ENCODE results near the gene MS4A10. TPM values are rescaled to one million over a fixed set of nuclear protein-coding genes. Genes with fewer than 3 reads are reported as not detected.

MS4A10 gene
- total RNA-seq, 1 experiment from 2014 or later: not detected

DNA sequence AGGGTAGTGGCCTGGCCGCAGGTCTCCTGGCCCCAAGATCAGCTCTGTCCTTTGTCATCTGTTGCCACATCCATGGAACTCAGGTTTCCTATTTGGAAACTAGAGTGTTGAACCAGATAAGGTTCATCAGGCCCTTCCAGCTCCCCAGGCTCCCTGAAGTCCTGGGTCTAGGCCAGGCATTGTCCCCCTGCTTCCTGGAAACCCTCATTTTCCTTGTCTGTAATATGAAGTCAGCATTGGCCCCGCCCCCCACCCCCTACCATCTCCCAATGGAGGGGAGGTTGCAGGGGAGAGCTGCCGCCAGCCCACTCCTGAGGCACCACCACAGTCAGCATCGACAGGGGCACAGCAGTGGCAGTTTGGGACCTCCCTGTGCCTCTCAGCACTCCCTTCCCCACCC lies 9.0 kb upstream of the MS4A10 start:
- H3K4me3 ChIP-seq (replicated peaks in 1 of 2; ENCODE audit: low read depth in 1 of 2, low read length in 2 of 2): no peak overlapping the region
- RAD21 ChIA-PET (ENCODE audit: low non-redundant PET in 1 of 2, low total read pairs in 2 of 2, uncharacterized antibody in 2 of 2, unreplicated experiment in 2 of 2): no interaction called here
- no peak overlapping the region for H3K4me2 ChIP-seq (ENCODE audit: low read length)
- no peak overlapping the region; the same call in 1 of the 2 replicates for H3K27ac ChIP-seq (ENCODE audit: low read depth, low read length)
- no TSS peak for BruUV-seq (replicated peaks)
- H3K36me3 ChIP-seq (ENCODE audit: control insufficient read depth in 1 of 2, insufficient read depth in 2 of 2, low read length in 2 of 2): no peaks in the 10 kb centered on the region
- CTCF ChIA-PET: interaction anchor here (0.6 to 2.7 kb wide), 7 partner anchors 13 to 560 kb away, joined by 3 to 21 read pairs (median 4); partner anchors contain the start of gene MS4A15
- no peaks in the 10 kb centered on the region for H3K9me3 ChIP-seq (ENCODE audit: control insufficient read depth in 1 of 2, insufficient read depth in 1 of 2, low read depth in 1 of 2, low read length in 2 of 2)
- H3K9ac ChIP-seq (ENCODE audit: low read length): no peak overlapping the region
- H2AFZ ChIP-seq (ENCODE audit: low read depth, low read length, poor library complexity, severe bottlenecking): peak overlapping the region; percentile 5
- intact Hi-C loops (cut with micrococcal nuclease): loop anchor here (10.0 kb wide), 1 partner anchor 609 kb away; no protein-coding TSS in a partner anchor
- POLR2A ChIA-PET: interaction anchor here (0.6 kb wide), 1 partner anchor 614 kb away, joined by 4 read pairs; no protein-coding TSS in a partner anchor
- no peaks in the 10 kb centered on the region for H3K27me3 ChIP-seq (ENCODE audit: insufficient read depth, low read length)
- ATAC-seq: no peak
- H3K79me2 ChIP-seq (ENCODE audit: insufficient read depth, low read length): no peaks in the 10 kb centered on the region
- H3K9me2 ChIP-seq (ENCODE audit: insufficient read depth): no peaks in the 10 kb centered on the region
- DNase-seq (ENCODE audit: low read depth, low spot score): no peak
- no peak for TF ChIP-seq EZH2 (IDR thresholded peaks at IDR 0.05)
- TF ChIP-seq POLR2A (IDR thresholded peaks at IDR 0.05; ENCODE audit: borderline replicate concordance, extremely low read depth, insufficient read depth, insufficient read length): no peak
- no peak for TF ChIP-seq ELF1 (IDR thresholded peaks at IDR 0.05; ENCODE audit: borderline replicate concordance, low read depth)
- TF ChIP-seq EZH2phosphoT487 (IDR thresholded peaks at IDR 0.05; ENCODE audit: borderline replicate concordance): no peak
- TF ChIP-seq, protein P1, sequence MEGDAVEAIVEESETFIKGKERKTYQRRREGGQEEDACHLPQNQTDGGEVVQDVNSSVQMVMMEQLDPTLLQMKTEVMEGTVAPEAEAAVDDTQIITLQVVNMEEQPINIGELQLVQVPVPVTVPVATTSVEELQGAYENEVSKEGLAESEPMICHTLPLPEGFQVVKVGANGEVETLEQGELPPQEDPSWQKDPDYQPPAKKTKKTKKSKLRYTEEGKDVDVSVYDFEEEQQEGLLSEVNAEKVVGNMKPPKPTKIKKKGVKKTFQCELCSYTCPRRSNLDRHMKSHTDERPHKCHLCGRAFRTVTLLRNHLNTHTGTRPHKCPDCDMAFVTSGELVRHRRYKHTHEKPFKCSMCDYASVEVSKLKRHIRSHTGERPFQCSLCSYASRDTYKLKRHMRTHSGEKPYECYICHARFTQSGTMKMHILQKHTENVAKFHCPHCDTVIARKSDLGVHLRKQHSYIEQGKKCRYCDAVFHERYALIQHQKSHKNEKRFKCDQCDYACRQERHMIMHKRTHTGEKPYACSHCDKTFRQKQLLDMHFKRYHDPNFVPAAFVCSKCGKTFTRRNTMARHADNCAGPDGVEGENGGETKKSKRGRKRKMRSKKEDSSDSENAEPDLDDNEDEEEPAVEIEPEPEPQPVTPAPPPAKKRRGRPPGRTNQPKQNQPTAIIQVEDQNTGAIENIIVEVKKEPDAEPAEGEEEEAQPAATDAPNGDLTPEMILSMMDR (IDR thresholded peaks at IDR 0.05 in 2 of 3, conservative IDR thresholded peaks at IDR 0.05 in 1 of 3; ENCODE audit: borderline replicate concordance in 1 of 3, insufficient read depth in 1 of 3, low read depth in 2 of 3, low read length in 2 of 3): no peak
- TF ChIP-seq YY1 (IDR thresholded peaks at IDR 0.05; ENCODE audit: extremely low read depth, insufficient replicate concordance, low read depth, low read length): no peak
- TF ChIP-seq ZFX (IDR thresholded peaks at IDR 0.05): no peak
- no peak for TF ChIP-seq CBX3 (IDR thresholded peaks at IDR 0.05; ENCODE audit: low read depth)
- no peak for TF ChIP-seq JUND (IDR thresholded peaks at IDR 0.05)
- no peak for TF ChIP-seq RAD21 (IDR thresholded peaks at IDR 0.05; ENCODE audit: low read depth)
- TF ChIP-seq SIN3A (IDR thresholded peaks at IDR 0.05; ENCODE audit: low read depth): no peak
- peaks cover 0 to 19% of the 10 kb centered on the region in 2 experiments; a peak in 3 of 4 replicates for H3K4me1 ChIP-seq (ENCODE audit: control insufficient read depth in 1 of 2, insufficient read depth in 2 of 2, low read length in 2 of 2)
- H4K20me1 ChIP-seq (ENCODE audit: insufficient read depth): no peaks in the 10 kb centered on the region

Data from HCT116 (cell line).